GM12872 (cell line): Measurements from ENCODE around the gene CD44.

Source experiments
- TF ChIP-seq, protein P1 (sequence below): IDR thresholded peaks from 3 replicates; pipeline ENCODE4 v1.5.1; 2011; ENCODE audit warnings: low read depth, mild to moderate bottlenecking, low read length, moderate library complexity; ENCODE audit not compliant: insufficient read depth

CD44 gene

DNA sequence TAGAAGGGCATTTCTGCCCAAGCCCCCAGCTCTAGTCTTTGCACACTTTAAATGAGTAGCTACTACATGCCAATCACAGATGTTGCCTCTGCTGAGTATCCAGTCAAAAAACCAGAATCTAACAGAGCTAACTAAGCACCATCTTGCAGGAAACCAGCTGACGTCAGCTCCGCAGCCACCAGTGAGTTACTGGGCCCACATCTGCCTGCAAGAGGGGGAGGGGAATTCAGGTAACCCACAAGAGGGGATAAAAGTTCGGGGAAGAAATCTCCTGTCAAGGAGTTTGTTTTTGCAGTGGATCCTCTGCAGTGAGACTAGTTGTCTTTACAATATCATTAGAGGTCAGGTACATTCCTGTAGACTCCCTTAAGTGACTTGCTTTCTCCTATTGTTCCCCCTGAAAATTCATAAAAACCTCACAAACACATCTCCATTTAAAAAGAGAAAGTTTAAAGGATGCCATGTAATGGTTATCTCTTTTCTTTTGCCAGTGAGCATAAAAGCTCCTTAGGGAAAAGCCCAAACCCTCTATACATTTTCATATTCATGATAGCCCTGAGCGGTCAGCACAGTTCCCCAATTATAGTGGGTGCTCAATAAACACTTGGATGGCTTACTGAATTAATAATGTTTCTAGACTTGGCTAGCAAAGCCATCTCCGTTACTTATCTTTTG is 9.3 kb downstream of the CD44 start:
- TF ChIP-seq, protein P1, sequence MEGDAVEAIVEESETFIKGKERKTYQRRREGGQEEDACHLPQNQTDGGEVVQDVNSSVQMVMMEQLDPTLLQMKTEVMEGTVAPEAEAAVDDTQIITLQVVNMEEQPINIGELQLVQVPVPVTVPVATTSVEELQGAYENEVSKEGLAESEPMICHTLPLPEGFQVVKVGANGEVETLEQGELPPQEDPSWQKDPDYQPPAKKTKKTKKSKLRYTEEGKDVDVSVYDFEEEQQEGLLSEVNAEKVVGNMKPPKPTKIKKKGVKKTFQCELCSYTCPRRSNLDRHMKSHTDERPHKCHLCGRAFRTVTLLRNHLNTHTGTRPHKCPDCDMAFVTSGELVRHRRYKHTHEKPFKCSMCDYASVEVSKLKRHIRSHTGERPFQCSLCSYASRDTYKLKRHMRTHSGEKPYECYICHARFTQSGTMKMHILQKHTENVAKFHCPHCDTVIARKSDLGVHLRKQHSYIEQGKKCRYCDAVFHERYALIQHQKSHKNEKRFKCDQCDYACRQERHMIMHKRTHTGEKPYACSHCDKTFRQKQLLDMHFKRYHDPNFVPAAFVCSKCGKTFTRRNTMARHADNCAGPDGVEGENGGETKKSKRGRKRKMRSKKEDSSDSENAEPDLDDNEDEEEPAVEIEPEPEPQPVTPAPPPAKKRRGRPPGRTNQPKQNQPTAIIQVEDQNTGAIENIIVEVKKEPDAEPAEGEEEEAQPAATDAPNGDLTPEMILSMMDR: no peak

DNA sequence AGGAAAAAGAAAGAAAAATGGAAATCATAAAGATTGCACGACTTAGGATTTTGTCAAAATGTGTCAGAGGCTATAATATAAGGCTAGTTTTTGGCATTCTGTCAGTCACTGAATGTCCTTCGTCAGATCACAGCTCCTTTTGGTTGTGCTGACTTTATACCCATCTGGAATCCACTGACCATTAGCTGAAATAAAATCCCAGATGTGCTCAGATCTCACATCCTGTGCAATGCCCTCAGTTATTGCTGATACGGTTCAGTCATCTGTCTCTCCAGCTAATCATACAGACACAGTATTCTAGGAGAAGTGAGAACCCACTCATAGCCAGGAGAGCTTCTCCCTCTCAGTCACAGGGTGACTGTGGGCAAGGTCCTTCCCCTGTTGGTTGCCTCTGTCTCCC is 11.5 kb downstream of the CD44 start:
- TF ChIP-seq, protein P1: no peak

DNA sequence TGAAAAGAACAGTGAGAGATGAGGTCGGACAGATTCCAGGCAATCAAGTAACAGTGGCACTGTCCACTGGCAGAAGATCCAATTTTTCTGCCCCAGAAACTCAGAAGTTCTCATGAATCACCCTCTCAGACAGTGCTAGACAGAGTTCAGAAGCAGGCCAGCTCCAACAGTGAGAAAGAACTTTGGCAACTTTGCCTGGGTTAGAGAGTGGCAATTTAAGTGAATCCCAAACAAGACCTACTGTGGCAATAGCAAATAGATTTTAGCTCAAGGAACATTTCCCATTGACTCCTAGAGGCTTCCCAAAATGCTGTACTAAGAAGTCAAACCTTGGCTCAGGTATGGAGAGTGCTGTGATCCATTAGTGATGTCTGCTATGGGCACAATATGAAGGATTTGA is 12.3 kb downstream of the CD44 start:
- TF ChIP-seq, protein P1: no peak

DNA sequence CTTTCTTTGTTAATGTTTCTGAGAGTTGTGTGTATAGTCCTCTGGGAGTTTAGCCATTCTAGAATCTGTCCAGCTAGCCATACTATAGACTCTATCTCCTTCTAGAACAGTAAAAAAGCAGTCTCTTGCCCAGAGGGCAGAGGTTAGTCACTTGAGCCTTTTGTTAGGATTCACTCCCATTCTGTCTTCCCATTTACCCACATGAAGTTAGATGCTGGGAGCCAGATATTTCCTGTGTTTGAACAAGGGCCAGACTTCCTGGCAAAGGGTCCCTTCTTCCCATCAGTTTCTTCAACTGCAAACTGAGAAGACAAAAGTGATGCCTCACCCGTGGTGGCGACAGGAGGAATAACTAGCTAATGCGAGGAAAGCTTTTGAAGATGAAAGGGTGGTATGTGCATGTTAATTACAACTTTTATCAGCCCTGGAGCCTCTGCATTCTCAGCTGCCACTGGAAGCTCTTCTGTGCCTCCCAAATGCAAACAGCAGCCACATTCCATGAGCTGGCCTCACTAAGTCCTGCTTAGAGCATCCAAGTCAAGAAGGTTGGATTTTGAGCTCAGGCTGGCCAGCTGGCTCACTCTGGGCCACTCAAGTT is 12.8 kb downstream of the CD44 start:
- TF ChIP-seq, protein P1: no peak

DNA sequence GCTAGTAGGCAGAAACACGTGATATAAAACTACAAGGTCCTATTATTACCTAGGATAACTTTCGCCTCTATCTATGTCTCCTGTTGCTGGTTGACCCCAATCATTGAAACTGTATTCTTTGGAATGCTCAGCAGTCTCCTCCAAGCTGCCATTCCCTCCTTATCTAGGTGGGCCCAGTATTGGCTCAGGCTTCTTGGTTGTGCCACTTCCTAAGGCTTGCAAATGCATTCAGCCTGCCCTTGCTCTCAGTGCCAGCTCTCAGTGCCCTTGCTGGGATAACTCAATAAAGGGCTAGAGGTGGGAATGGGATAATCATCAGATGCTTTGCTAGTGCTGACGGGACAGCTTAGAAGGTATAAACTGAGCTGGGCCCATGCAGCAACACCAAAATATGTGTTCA is 13.6 kb downstream of the CD44 start:
- TF ChIP-seq, protein P1: no peak

DNA sequence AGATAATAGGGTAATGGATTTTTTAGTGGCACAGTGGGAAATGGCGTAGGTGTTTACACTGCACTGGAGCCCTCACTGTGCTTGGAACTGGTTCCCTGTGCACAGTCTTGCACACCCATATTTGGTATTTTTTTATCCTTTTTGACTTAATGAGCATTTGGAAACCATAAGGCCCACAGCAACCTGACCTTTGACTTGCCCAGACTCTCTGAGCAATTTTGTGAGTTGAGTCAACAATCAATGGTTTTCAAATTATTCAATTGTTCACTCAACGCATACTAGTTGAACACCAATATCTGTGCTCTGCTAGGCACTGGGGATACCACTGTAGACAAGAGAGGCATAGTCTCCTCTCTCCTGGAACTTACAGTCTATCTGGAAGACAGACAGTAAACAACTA is 14.3 kb downstream of the CD44 start:
- TF ChIP-seq, protein P1: no peak

DNA sequence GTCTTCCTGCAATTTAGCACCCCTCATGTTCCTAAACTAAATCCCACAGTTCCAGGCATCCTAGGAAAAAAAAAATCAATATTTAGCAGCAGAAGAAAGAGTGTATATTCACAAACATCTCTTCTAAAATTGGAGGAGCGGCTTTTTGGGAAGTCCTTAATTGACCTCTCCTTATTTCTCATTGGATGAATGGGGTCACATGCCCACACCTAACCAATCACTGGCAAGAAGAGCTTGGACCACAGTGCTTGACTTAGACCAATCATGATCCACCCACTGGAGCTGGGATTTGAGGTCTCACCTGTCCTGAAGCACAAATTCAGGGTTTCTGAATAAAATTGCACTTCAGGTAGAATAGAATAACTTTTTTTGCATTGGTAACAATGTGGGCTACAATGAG is 16.0 kb downstream of the CD44 start:
- TF ChIP-seq, protein P1: no peak
